Panc1 (cell line): ENCODE data around the gene FAT1. TPM values are rescaled to one million over a fixed set of nuclear protein-coding genes. Genes with fewer than 3 reads are reported as not detected.
A peak's percentile ranks its signal among the peaks of the same experiment; 100 is the strongest.

ENCODE experiments used
- ATAC-seq: fragments of 200-7000 bp; cut with Tn5 transposase; 2 replicates; pipeline ENCODE4 v1.9.1; 2020; ENCODE audit warnings: mild to moderate bottlenecking, moderate library complexity
- BruUV-seq: library from RNA; stranded (reverse); fragments of 400-500 nt; replicated peaks from 2 replicates; lab custom pipeline; 2021; lab: Mats Ljungman, UMichigan
- CTCF ChIA-PET: fragments of 300-600 bp; sonication (Branson Sonifier 250); formaldehyde crosslinking; loops from one replicate; lab custom pipeline; 2022; ENCODE audit warnings: antibody characterized with exemption; lab: Charles Lee
- POLR2A ChIA-PET: fragments of 300-600 bp; sonication (Branson Sonifier 250); formaldehyde crosslinking; loops from one replicate; lab custom pipeline; 2022; ENCODE audit warnings: antibody characterized with exemption; lab: Charles Lee
- DNase-seq: peaks from one replicate; pipeline ENCODE4 v3.0.0-alpha.2; 2010; ENCODE audit warnings: low read depth, low spot score
- H3K27ac ChIP-seq: 2 replicates; pipeline ENCODE4 v1.5.1; 2011; ENCODE audit warnings: mild to moderate bottlenecking, low read length, inconsistent platforms
- H3K27me3 ChIP-seq: fragments of 200-500 bp; sonication (Bioruptor generic); 2 replicates; pipeline ENCODE4 v1.6.0; 2014; ENCODE audit warnings: low read length, inconsistent platforms; ENCODE audit not compliant: control insufficient read depth, insufficient read depth
- H3K36me3 ChIP-seq: fragments of 200-500 bp; sonication (Bioruptor generic); 2 replicates; pipeline ENCODE4 v1.5.1; 2014; ENCODE audit warnings: inconsistent platforms, mild to moderate bottlenecking, low read length, moderate library complexity; ENCODE audit not compliant: control insufficient read depth, insufficient read depth
- H3K4me1 ChIP-seq: 2 replicates; pipeline ENCODE4 v1.5.1; 2011; ENCODE audit warnings: inconsistent platforms, mild to moderate bottlenecking, low read length, moderate library complexity; ENCODE audit not compliant: control insufficient read depth, insufficient read depth
- H3K4me3 ChIP-seq, 2 experiments: 2 replicates each; pipeline ENCODE4 v1.5.1; 2011 to 2012; ENCODE audit warnings: low read depth in 2 of 2, low read length in 2 of 2, mild to moderate bottlenecking in 2 of 2, inconsistent platforms in 1 of 2, moderate library complexity in 1 of 2
- H3K9me3 ChIP-seq: fragments of 200-500 bp; sonication (Bioruptor generic); 2 replicates; pipeline ENCODE4 v1.5.1; 2014; ENCODE audit warnings: low read depth, mild to moderate bottlenecking, inconsistent platforms, low read length, moderate library complexity; ENCODE audit not compliant: control insufficient read depth, insufficient read depth
- POLR2AphosphoS5 ChIP-seq: IDR thresholded peaks from 2 replicates; pipeline ENCODE4 v1.6.1; 2012; ENCODE audit warnings: mild to moderate bottlenecking, low read depth, low read length, moderate library complexity
- SIN3A ChIP-seq: IDR thresholded peaks from 2 replicates; pipeline ENCODE4 v1.6.1; 2012; ENCODE audit warnings: low read depth, mild to moderate bottlenecking, low read length, moderate library complexity, borderline replicate concordance; ENCODE audit not compliant: insufficient read depth
- TCF7L2 ChIP-seq: IDR thresholded peaks from 2 replicates; pipeline ENCODE4 v1.6.1; 2011; ENCODE audit warnings: mild to moderate bottlenecking, low read depth, low read length, inconsistent platforms
- in situ Hi-C: cut with HindIII; loops from 2 replicates; pipeline ENCODE4 v1.10.0; 2016; ENCODE audit warnings: low sequenced_read_pairs, low pct_unique_long_range_greater_than_20kb
- intact Hi-C: fragments of 100-400 bp; cut with micrococcal nuclease; formaldehyde crosslinking; loops from one replicate; pipeline ENCODE4 v1.10.0; 2022; ENCODE audit not compliant: unreplicated experiment
- total RNA-seq: library from RNA; stranded (reverse); gene quantifications from one replicate; pipeline ENCODE4 v1.2.1, GENCODE V29; 2021; ENCODE audit not compliant: unreplicated experiment
- TF ChIP-seq, protein P1 (sequence below), 2 experiments: IDR thresholded peaks; 2 replicates each; pipeline ENCODE4 v1.6.1; 2011 to 2012; ENCODE audit warnings: low read depth in 2 of 2, control low read depth in 1 of 2, low read length in 1 of 2, mild to moderate bottlenecking in 1 of 2, moderate library complexity in 1 of 2; ENCODE audit not compliant: insufficient read depth in 1 of 2
- TF ChIP-seq, protein P2 (sequence below): fragments of 450-650 bp; IDR thresholded peaks from 2 replicates; pipeline ENCODE4 v1.5.1; 2017; ENCODE audit warnings: mild to moderate bottlenecking

FAT1 gene
- total RNA-seq, 1 experiment from 2014 or later: 288 TPM

DNA sequence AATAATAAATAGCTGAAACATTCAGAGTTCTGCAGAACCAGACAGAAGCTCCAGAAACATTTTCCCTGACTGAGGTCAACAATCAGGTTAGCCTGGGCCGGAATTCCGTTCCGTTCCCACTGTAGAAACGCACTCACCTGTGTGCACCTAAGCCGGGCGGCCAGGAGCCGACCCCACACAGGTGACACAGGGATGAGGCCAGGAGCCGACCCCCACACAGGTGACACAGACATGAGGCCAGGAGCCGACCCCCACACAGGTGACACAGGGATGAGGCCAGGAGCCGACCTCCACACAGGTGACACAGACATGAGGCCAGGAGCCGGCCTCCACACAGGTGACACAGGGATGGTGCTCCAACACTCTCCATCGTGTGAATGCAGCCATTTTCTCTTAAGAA lies 21.9 kb downstream of the FAT1 start:
- H3K27ac ChIP-seq: peak overlapping the region; percentile 98
- DNase-seq (no peak), ATAC-seq (no peak)
- in situ Hi-C loops (no loop called here), intact Hi-C loops (no loop called here)
- no TSS peak for BruUV-seq
- H3K9me3 ChIP-seq: no peaks in the 10 kb centered on the region
- ChIA-PET POLR2A (interaction anchor here (0.6 kb wide), 1 partner anchor 22 kb away, joined by 10 read pairs; the partner anchor contains the start of gene FAT1), CTCF (no interaction called here)
- H3K36me3 ChIP-seq: peaks cover 4% of the 10 kb centered on the region
- H3K4me3 ChIP-seq: peak overlapping the region in 1 of 2 experiments; percentile 25; a peak in 2 of 4 replicates
- no peaks in the 10 kb centered on the region for H3K27me3 ChIP-seq
- TF ChIP-seq, protein P1, sequence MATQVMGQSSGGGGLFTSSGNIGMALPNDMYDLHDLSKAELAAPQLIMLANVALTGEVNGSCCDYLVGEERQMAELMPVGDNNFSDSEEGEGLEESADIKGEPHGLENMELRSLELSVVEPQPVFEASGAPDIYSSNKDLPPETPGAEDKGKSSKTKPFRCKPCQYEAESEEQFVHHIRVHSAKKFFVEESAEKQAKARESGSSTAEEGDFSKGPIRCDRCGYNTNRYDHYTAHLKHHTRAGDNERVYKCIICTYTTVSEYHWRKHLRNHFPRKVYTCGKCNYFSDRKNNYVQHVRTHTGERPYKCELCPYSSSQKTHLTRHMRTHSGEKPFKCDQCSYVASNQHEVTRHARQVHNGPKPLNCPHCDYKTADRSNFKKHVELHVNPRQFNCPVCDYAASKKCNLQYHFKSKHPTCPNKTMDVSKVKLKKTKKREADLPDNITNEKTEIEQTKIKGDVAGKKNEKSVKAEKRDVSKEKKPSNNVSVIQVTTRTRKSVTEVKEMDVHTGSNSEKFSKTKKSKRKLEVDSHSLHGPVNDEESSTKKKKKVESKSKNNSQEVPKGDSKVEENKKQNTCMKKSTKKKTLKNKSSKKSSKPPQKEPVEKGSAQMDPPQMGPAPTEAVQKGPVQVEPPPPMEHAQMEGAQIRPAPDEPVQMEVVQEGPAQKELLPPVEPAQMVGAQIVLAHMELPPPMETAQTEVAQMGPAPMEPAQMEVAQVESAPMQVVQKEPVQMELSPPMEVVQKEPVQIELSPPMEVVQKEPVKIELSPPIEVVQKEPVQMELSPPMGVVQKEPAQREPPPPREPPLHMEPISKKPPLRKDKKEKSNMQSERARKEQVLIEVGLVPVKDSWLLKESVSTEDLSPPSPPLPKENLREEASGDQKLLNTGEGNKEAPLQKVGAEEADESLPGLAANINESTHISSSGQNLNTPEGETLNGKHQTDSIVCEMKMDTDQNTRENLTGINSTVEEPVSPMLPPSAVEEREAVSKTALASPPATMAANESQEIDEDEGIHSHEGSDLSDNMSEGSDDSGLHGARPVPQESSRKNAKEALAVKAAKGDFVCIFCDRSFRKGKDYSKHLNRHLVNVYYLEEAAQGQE (IDR thresholded peaks at IDR 0.05; ENCODE audit: insufficient read depth in 1 of 2, low read depth in 2 of 2, low read length in 1 of 2): no peak
- TF ChIP-seq TCF7L2 (no peak), POLR2AphosphoS5 (no peak), SIN3A (no peak)
- TF ChIP-seq, protein P2, sequence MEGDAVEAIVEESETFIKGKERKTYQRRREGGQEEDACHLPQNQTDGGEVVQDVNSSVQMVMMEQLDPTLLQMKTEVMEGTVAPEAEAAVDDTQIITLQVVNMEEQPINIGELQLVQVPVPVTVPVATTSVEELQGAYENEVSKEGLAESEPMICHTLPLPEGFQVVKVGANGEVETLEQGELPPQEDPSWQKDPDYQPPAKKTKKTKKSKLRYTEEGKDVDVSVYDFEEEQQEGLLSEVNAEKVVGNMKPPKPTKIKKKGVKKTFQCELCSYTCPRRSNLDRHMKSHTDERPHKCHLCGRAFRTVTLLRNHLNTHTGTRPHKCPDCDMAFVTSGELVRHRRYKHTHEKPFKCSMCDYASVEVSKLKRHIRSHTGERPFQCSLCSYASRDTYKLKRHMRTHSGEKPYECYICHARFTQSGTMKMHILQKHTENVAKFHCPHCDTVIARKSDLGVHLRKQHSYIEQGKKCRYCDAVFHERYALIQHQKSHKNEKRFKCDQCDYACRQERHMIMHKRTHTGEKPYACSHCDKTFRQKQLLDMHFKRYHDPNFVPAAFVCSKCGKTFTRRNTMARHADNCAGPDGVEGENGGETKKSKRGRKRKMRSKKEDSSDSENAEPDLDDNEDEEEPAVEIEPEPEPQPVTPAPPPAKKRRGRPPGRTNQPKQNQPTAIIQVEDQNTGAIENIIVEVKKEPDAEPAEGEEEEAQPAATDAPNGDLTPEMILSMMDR: no peak
- H3K4me1 ChIP-seq: peaks cover 90% of the 10 kb centered on the region

DNA sequence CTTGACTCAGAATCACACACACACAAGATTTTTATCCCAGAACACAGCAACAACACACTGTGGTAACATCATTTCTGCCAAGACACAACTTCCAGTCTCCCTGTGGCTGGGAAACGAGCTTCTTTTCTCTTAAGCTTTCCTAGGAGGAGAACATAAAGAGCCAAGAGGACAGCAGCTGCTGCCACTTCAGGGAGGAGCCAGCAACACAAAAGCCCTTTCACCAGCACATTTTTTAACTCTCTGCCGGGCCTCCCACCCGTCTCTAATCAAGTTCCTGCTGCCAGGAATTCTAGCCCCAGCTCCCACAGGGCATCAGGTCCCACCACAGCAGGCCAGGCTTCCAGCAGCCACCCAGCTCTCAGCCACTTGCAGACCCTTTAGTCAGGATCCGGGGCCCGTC lies 22.4 kb downstream of the FAT1 start:
- DNase-seq: no peak
- Histone ChIP-seq H3K4me1 (peaks cover 91% of the 10 kb centered on the region), H3K36me3 (no peaks in the 10 kb centered on the region; the same call in none of the 2 replicates), H3K9me3 (no peaks in the 10 kb centered on the region), H3K27ac (peak overlapping the region; percentile 98), H3K27me3 (no peaks in the 10 kb centered on the region), H3K4me3 (peak overlapping the region in 1 of 2 experiments; percentile 25; a peak in 2 of 4 replicates)
- in situ Hi-C loops: no loop called here
- intact Hi-C loops: no loop called here
- peak; percentile 23 for ATAC-seq
- ChIA-PET POLR2A (interaction anchor here (0.6 kb wide), 1 partner anchor 22 kb away, joined by 10 read pairs; the partner anchor contains the start of gene FAT1), CTCF (interaction anchor here (0.6 kb wide), 1 partner anchor 368 kb away, joined by 3 read pairs; no protein-coding TSS in a partner anchor)
- TF ChIP-seq TCF7L2 (no peak), SIN3A (no peak), POLR2AphosphoS5 (no peak)
- TF ChIP-seq, protein P1 (IDR thresholded peaks at IDR 0.05; ENCODE audit: insufficient read depth in 1 of 2, low read depth in 2 of 2, low read length in 1 of 2): no peak
- TF ChIP-seq, protein P2: no peak
- BruUV-seq: no TSS peak
